CD4-positive, alpha-beta T cell treated with Interleukin-2 at 100 ng/mL for 4 hours (primary cell): ENCODE data around the gene PLEKHN1.

Experiments used
- DNase-seq: peaks from one replicate; pipeline ENCODE4 v3.0.0-alpha.2; 2020; ENCODE audit warnings: low spot score

PLEKHN1 gene

GRCh38 chr1:960363-961131 lies 5.7 kb upstream of the PLEKHN1 start, which contains the start of gene KLHL17:
Gene KLHL17, plus strand, starts transcription at chr1:960584. Its CDS starts 110 bp downstream, at chr1:960694.
- DNase-seq, result peak; percentile 81

- DNase-seq, result no peak
These were observed 5.1 kb upstream of the PLEKHN1 start for GRCh38 chr1:961132-961669.

GRCh38 chr1:962381-963300 lies 3.6 kb upstream of the PLEKHN1 start:
- no peak for DNase-seq

GRCh38 chr1:963301-963651 lies 3.0 kb upstream of the PLEKHN1 start:
- no peak for DNase-seq

GRCh38 chr1:963746-964525 lies 2.3 kb upstream of the PLEKHN1 start:
- DNase-seq, result no peak

- DNase-seq, result no peak
These were observed 1.4 kb upstream of the PLEKHN1 start for GRCh38 chr1:964691-965525.

- DNase-seq, result no peak
These were observed 652 bp upstream of the PLEKHN1 start for GRCh38 chr1:965526-966134.

- peak; percentile 82 for DNase-seq
These were observed 520 bp downstream of the PLEKHN1 start for GRCh38 chr1:966704-967300.

- no peak for DNase-seq
These were observed 1.4 kb downstream of the PLEKHN1 start for GRCh38 chr1:967466-968343.

GRCh38 chr1:969260-969855 lies 3.1 kb downstream of the PLEKHN1 start:
- DNase-seq, result no peak

GRCh38 chr1:970242-970972 lies 4.1 kb downstream of the PLEKHN1 start:
- DNase-seq, result no peak

GRCh38 chr1:970973-971730 lies 4.9 kb downstream of the PLEKHN1 start:
- no peak for DNase-seq

GRCh38 chr1:971751-972506 lies 5.6 kb downstream of the PLEKHN1 start:
- no peak for DNase-seq

GRCh38 chr1:972726-973458 lies 6.6 kb downstream of the PLEKHN1 start:
- no peak for DNase-seq

- DNase-seq, result no peak
These were observed 7.4 kb downstream of the PLEKHN1 start for GRCh38 chr1:973459-974292.
